ENCODE results near the gene AP1G1.
"Not testable (repeated sequence)": the region's sequence is repeated elsewhere in the genome, so short reads cannot be mapped to it uniquely, and the experiment has no call there.

The AP1G1 gene

GRCh38 chr16:71700831-71701230 lies 107.8 kb downstream of the AP1G1 start:
- no peak for DNase-seq (ENCODE audit: low spot score)

- no peak for DNase-seq (ENCODE audit: low spot score)
Observed at GRCh38 chr16:71698491-71698890, 110.1 kb downstream of the AP1G1 start.

DNA sequence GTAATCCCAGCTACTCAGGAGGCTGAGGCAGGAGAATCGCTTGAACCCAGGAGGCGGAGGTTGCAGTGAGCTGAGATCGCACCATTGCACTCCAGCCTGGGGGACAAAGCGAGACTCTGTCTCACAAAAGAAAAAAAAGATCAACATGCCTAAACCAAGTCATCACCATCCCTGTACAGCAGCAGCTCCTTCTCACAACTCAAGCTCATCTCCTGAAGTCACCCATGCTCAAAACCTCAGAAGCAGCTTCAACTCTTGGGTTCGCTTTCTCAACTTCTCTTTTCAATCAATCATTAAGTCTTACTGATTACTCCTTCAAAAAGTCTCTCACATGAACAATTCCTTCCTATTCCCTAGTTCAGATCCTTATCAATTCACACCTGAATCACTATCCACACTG lies 115.5 kb downstream of the AP1G1 start:
- no peak for DNase-seq (ENCODE audit: low spot score)

DNA sequence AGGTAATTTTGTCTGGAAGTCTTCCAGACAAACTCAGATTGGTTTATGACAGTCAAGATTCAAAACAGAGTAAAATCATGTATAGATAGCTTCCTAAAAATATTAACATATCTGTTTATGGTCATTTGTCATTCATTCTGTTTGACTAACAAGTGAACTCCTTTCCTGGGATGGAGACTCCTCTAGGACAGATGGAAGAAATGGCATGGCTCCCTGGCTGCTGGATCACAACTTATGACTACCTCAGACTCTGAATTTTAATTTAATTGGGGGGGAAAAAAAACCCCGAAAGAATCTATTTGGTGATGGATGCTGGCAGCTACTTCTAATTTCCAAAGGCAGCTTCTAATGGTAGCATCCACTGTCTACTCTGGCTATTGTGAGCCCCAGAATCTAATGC lies 118.7 kb downstream of the AP1G1 start:
- DNase-seq (ENCODE audit: low spot score), result no peak

DNA sequence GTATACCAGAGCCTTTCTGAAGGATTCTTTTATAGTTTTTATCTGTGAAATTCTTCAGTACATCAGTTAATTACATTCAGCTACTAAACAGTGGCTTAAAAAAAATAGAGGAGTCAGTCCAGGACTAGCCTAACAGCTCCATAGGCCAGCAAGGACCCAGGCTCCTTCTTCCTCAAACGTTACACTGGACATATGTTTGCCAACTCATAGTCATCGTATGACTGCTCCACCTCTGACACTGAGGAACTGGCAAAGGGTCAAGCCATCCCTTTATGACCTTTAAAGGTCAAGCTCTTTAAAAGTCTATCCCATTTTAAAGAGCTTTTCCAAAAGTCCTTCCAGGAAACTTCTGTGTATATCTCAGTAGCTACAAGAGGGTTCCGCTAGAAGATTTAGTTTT lies 120.8 kb downstream of the AP1G1 start:
- DNase-seq (ENCODE audit: low spot score), result no peak

GRCh38 chr16:71684280-71684679 lies 124.4 kb downstream of the AP1G1 start:
- DNase-seq (ENCODE audit: low spot score), result not testable (repeated sequence)

GRCh38 chr16:71681360-71681759 lies 127.3 kb downstream of the AP1G1 start:
- DNase-seq (ENCODE audit: low spot score), result no peak

All from iPS-NIHi11 (cell line).